ENCODE data around the gene OR5AN1.

- TF ChIP-seq CTCF (IDR thresholded peaks at IDR 0.05 in 4 of 5, conservative IDR thresholded peaks at IDR 0.05 in 1 of 5) (no peak), POLR2A (IDR thresholded peaks at IDR 0.05) (no peak)
Observed at GRCh38 chr11:59335001-59335400, 23.7 kb upstream of the OR5AN1 start.
